ENCODE data around the gene ABI2. TPM values are rescaled to one million over a fixed set of nuclear protein-coding genes. Genes with fewer than 3 reads are reported as not detected.

ABI2 gene
- total RNA-seq, 1 experiment from 2014 or later = 50.7 TPM

DNA sequence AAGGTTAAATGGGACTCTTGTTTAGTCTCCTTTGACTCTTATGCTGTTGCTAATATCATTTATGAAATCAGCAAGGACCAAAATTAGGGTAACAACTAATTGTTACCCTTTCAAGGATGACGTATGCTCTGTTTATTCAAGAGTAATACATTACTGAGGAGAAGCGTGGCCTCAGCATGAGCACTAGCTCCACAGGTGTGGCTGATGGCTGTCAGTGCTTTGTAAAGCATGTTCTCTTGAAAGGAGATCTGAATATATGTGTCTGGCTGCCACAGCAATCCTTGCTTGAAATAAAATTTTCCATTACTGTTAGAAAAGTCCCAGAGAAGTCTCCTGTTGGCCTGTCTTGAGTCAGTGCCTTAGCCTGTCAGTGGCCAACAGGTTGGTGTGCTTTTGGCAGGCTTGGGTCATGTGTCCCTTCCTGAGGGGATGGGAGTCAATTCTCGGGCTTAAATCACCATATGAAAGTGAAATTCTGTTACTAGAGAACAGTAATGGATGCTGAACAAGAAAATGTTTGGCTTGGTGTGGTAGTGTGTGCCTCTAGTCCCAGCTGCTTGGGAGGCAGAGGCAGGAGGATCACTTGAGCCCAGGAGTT, 32.7 kb downstream of the ABI2 start:
- ATAC-seq (peak; percentile 31; the same call in 1 of the 2 replicates), DNase-seq (no peak)
- Histone ChIP-seq H4K20me1 (ENCODE audit: low read length) (no peaks in the 10 kb centered on the region), H3K9ac (ENCODE audit: low read length) (no peak overlapping the region), H3K79me2 (ENCODE audit: low read length) (peaks cover 62% of the 10 kb centered on the region), H3K36me3 (ENCODE audit: low read depth, low read length) (no peaks in the 10 kb centered on the region), H3K4me3 (ENCODE audit: low read length) (no peak overlapping the region), H3K4me2 (ENCODE audit: low read length) (no peak overlapping the region), H3K9me3 (ENCODE audit: low read length) (no peaks in the 10 kb centered on the region), H3K27me3 (ENCODE audit: low read length) (no peaks in the 10 kb centered on the region), H3K9me2 (replicated peaks; ENCODE audit: low read length) (no peaks in the 10 kb centered on the region), H3F3A (ENCODE audit: low read length, unreplicated experiment) (no peaks in the 10 kb centered on the region), H3K27ac (ENCODE audit: low read length) (no peak overlapping the region), H3K4me1 (ENCODE audit: insufficient read depth, low read length) (no peaks in the 10 kb centered on the region), H2AFZ (ENCODE audit: low read length) (no peak overlapping the region)
- intact Hi-C loops (cut with micrococcal nuclease) = no loop called here
- BruUV-seq (replicated peaks) = no TSS peak
- ChIA-PET CTCF (no interaction called here), POLR2A (ENCODE audit: unreplicated experiment) (interaction anchor here (0.6 kb wide), 1 partner anchor 65 kb away, joined by 3 read pairs; no protein-coding TSS in a partner anchor)
- TF ChIP-seq EZH2 (IDR thresholded peaks at IDR 0.05; ENCODE audit: low read length, unreplicated experiment) = no peak
- TF ChIP-seq EZH2phosphoT487 (IDR thresholded peaks at IDR 0.05; ENCODE audit: borderline replicate concordance, low read length) = no peak
- TF ChIP-seq, protein P1, sequence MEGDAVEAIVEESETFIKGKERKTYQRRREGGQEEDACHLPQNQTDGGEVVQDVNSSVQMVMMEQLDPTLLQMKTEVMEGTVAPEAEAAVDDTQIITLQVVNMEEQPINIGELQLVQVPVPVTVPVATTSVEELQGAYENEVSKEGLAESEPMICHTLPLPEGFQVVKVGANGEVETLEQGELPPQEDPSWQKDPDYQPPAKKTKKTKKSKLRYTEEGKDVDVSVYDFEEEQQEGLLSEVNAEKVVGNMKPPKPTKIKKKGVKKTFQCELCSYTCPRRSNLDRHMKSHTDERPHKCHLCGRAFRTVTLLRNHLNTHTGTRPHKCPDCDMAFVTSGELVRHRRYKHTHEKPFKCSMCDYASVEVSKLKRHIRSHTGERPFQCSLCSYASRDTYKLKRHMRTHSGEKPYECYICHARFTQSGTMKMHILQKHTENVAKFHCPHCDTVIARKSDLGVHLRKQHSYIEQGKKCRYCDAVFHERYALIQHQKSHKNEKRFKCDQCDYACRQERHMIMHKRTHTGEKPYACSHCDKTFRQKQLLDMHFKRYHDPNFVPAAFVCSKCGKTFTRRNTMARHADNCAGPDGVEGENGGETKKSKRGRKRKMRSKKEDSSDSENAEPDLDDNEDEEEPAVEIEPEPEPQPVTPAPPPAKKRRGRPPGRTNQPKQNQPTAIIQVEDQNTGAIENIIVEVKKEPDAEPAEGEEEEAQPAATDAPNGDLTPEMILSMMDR (conservative IDR thresholded peaks at IDR 0.05; ENCODE audit: low read depth, low read length) = no peak

DNA sequence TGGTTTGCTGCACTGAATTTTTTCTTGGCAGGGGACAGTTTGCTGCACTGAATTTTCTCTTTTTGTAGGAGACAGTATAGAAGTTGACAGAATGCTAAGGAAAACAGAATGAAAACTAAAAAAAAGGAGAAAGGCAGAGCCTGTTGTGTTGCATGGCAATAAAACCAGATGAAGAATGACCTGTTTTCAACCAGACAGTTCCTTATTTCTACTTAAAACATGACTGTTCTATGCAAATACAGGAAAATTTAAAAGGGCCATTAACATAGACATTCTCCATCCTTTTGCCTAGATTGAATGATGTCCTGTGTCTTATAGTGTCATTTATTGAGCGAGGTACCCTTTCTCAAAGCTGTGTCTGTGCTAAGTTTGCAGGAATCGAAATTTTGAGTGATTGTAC, 33.3 kb downstream of the ABI2 start:
- intact Hi-C loops (cut with micrococcal nuclease) = no loop called here
- no peaks in the 10 kb centered on the region for H3K9me2 ChIP-seq (replicated peaks; ENCODE audit: low read length)
- no TSS peak for BruUV-seq (replicated peaks)
- H3K4me3 ChIP-seq (ENCODE audit: low read length) = no peak overlapping the region
- H4K20me1 ChIP-seq (ENCODE audit: low read length) = no peaks in the 10 kb centered on the region
- no peaks in the 10 kb centered on the region for H3K9me3 ChIP-seq (ENCODE audit: low read length)
- no peak overlapping the region for H2AFZ ChIP-seq (ENCODE audit: low read length)
- no peak overlapping the region for H3K9ac ChIP-seq (ENCODE audit: low read length)
- no peaks in the 10 kb centered on the region for H3K4me1 ChIP-seq (ENCODE audit: insufficient read depth, low read length)
- H3K4me2 ChIP-seq (ENCODE audit: low read length) = no peak overlapping the region
- H3K27me3 ChIP-seq (ENCODE audit: low read length) = no peaks in the 10 kb centered on the region
- ChIA-PET CTCF (no interaction called here), POLR2A (ENCODE audit: unreplicated experiment) (no interaction called here)
- 0 out of 2 replicates have a peak, but pooled peaks cover 2% of the 10 kb centered on the region for H3K36me3 ChIP-seq (ENCODE audit: low read depth, low read length)
- TF ChIP-seq EZH2phosphoT487 (IDR thresholded peaks at IDR 0.05; ENCODE audit: borderline replicate concordance, low read length) = no peak
- TF ChIP-seq EZH2 (IDR thresholded peaks at IDR 0.05; ENCODE audit: low read length, unreplicated experiment) = no peak
- TF ChIP-seq, protein P1 (conservative IDR thresholded peaks at IDR 0.05; ENCODE audit: low read depth, low read length) = no peak
- no peaks in the 10 kb centered on the region for H3F3A ChIP-seq (ENCODE audit: low read length, unreplicated experiment)
- DNase-seq (no peak), ATAC-seq (peak; percentile 46; the same call in 1 of the 2 replicates)
- H3K27ac ChIP-seq (ENCODE audit: low read length) = no peak overlapping the region
- H3K79me2 ChIP-seq (ENCODE audit: low read length) = peaks cover 61% of the 10 kb centered on the region

DNA sequence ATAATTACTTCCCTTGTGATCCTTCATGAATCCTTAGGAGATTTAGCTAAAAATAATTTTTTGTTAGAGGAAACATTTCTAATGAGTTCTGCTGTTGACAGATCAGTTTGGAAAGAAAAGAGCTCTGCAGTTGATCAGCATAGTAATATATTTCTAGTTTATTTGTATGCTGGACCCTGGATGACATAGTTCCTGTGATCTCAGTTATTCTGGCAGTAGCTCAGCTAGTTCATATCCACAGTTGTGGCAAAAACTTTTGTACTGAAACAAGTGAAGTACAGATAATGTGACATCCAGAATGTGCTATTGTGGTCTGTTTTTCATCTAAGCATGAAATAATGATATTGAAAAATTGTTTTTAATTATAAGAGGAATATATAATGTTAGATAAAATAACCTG, 33.7 kb downstream of the ABI2 start:
- no peak overlapping the region for H3K9ac ChIP-seq (ENCODE audit: low read length)
- intact Hi-C loops (cut with micrococcal nuclease) = no loop called here
- POLR2A ChIA-PET (ENCODE audit: unreplicated experiment) = interaction anchor here (0.6 kb wide), 1 partner anchor 868 kb away, joined by 3 read pairs; no protein-coding TSS in a partner anchor
- BruUV-seq (replicated peaks) = no TSS peak
- H3K27me3 ChIP-seq (ENCODE audit: low read length) = no peaks in the 10 kb centered on the region
- no peaks in the 10 kb centered on the region for H3K9me3 ChIP-seq (ENCODE audit: low read length)
- CTCF ChIA-PET = no interaction called here
- H3K36me3 ChIP-seq (ENCODE audit: low read depth, low read length) = peaks cover 6% of the 10 kb centered on the region; the same call in 1 of the 2 replicates
- H2AFZ ChIP-seq (ENCODE audit: low read length) = no peak overlapping the region
- no peaks in the 10 kb centered on the region for H3F3A ChIP-seq (ENCODE audit: low read length, unreplicated experiment)
- DNase-seq = no peak
- H3K27ac ChIP-seq (ENCODE audit: low read length) = no peak overlapping the region
- no peaks in the 10 kb centered on the region for H4K20me1 ChIP-seq (ENCODE audit: low read length)
- no peak overlapping the region for H3K4me2 ChIP-seq (ENCODE audit: low read length)
- H3K79me2 ChIP-seq (ENCODE audit: low read length) = peaks cover 65% of the 10 kb centered on the region
- H3K9me2 ChIP-seq (replicated peaks; ENCODE audit: low read length) = no peaks in the 10 kb centered on the region
- H3K4me3 ChIP-seq (ENCODE audit: low read length) = no peak overlapping the region
- TF ChIP-seq, protein P1 (conservative IDR thresholded peaks at IDR 0.05; ENCODE audit: low read depth, low read length) = no peak
- TF ChIP-seq EZH2phosphoT487 (IDR thresholded peaks at IDR 0.05; ENCODE audit: borderline replicate concordance, low read length) (no peak), EZH2 (IDR thresholded peaks at IDR 0.05; ENCODE audit: low read length, unreplicated experiment) (no peak)
- peak; percentile 62 for ATAC-seq
- H3K4me1 ChIP-seq (ENCODE audit: insufficient read depth, low read length) = no peaks in the 10 kb centered on the region

All from PC-3 (cell line).